HL-60 (cell line): ENCODE results near the gene ASGR1.

Experiments used
- DNase-seq, 2 experiments: peaks; one replicate each; pipeline ENCODE4 v3.0.0-alpha.2; 2010 to 2020; ENCODE audit warnings: low read depth in 1 of 2, low spot score in 1 of 2
- H3K27ac ChIP-seq: fragments of 250-450 bp; sonication (Bioruptor Pico); replicated peaks from 2 replicates; pipeline ENCODE4 v1.5.1; 2020; ENCODE audit warnings: mild to moderate bottlenecking, moderate library complexity
- H3K27me3 ChIP-seq: fragments of 250-450 bp; sonication (Bioruptor Pico); 2 replicates; pipeline ENCODE4 v1.5.1; 2021; ENCODE audit warnings: mild to moderate bottlenecking, moderate library complexity; ENCODE audit not compliant: insufficient read depth, poor library complexity, severe bottlenecking
- H3K4me3 ChIP-seq: replicated peaks from 2 replicates; pipeline ENCODE4 v1.5.1; 2011; ENCODE audit warnings: mild to moderate bottlenecking, control low read depth, low read length; ENCODE audit not compliant: insufficient read depth
- CTCF ChIP-seq: IDR thresholded peaks from one replicate; pipeline ENCODE4 v1.5.1; 2011; ENCODE audit warnings: low read length, control low read depth, inconsistent platforms; ENCODE audit not compliant: insufficient read depth
- GABPA ChIP-seq: IDR thresholded peaks from 2 replicates; pipeline ENCODE4 v1.6.1; 2012; ENCODE audit warnings: low read depth
- POLR2AphosphoS5 ChIP-seq: IDR thresholded peaks from 2 replicates; pipeline ENCODE4 v1.6.1; 2012; ENCODE audit warnings: low read depth
- REST ChIP-seq: IDR thresholded peaks from 2 replicates; pipeline ENCODE4 v1.6.1; 2012; ENCODE audit warnings: low read depth; ENCODE audit not compliant: insufficient replicate concordance
- SPI1 ChIP-seq: IDR thresholded peaks from 2 replicates; pipeline ENCODE4 v1.6.1; 2012; ENCODE audit warnings: low read depth, mild to moderate bottlenecking, borderline replicate concordance

ASGR1 gene

GRCh38 chr17:7220593-7221277 lies 41.6 kb upstream of the ASGR1 start:
- no peaks in the 10 kb centered on the region for H3K27me3 ChIP-seq
- peak overlapping the region; percentile 60 for H3K4me3 ChIP-seq
- no peak for TF ChIP-seq GABPA
- TF ChIP-seq CTCF, result peak; percentile 17
- no peak for TF ChIP-seq REST
- peak in 1 of 2 experiments; percentile 61 for DNase-seq
- H3K27ac ChIP-seq, result peak overlapping the region; percentile 63

GRCh38 chr17:7219812-7220592 lies 40.8 kb upstream of the ASGR1 start, which contains the start of the genes ACADVL and DLG4:
TSS of gene ACADVL (plus strand) at chr17:7219938. CDS start at chr17:7219985, 47 bp downstream.
TSS of gene DLG4 (minus strand) at chr17:7219836.
- Histone ChIP-seq H3K27ac (peak within 1 kb of the TSS; percentile 63), H3K27me3 (no peaks in the 10 kb centered on the region), H3K4me3 (peak within 1 kb of the TSS; percentile 60)
- DNase-seq, result peak in 1 of 2 experiments; percentile 63
- TF ChIP-seq REST, result no peak
- peak; percentile 20; the same call in 1 of the 2 replicates for TF ChIP-seq SPI1
- no peak for TF ChIP-seq CTCF
- TF ChIP-seq GABPA, result no peak
- no peak for TF ChIP-seq POLR2AphosphoS5

GRCh38 chr17:7219229-7219811 lies 40.1 kb upstream of the ASGR1 start:
- peak overlapping the region; percentile 60 for H3K4me3 ChIP-seq

More at GRCh38 chr17:7219229-7219811, 40.1 kb upstream of the ASGR1 start:
- H3K27ac ChIP-seq, result peak overlapping the region; percentile 63
- DNase-seq, result no peak
- no peaks in the 10 kb centered on the region for H3K27me3 ChIP-seq
- TF ChIP-seq SPI1, result no peak
- no peak for TF ChIP-seq REST
- no peak for TF ChIP-seq GABPA
- TF ChIP-seq CTCF, result no peak
- no peak for TF ChIP-seq POLR2AphosphoS5
